Heart left ventricle (tissue), 16 donors: ENCODE results near the gene EXD3. TPM values are rescaled to one million over a fixed set of nuclear protein-coding genes. Genes with fewer than 3 reads are reported as not detected.

Source experiments
- ATAC-seq, 4 donors: fragments of 200-7000 bp; cut with Tn5 transposase; one replicate each; pipeline ENCODE4 v1.9.1; 2020 to 2022; ENCODE audit warnings: moderate library complexity in 4 of 4, mild to moderate bottlenecking in 3 of 4, moderate number of reproducible peaks in 1 of 4
- DNase-seq, 5 donors: peaks; one replicate each; pipeline ENCODE4 v3.0.0-alpha.2; 2020
- H3K27ac ChIP-seq, 12 donors: fragments of 200-600 bp; sonication (generic) in 4 of 12; one replicate each; pipeline versions ENCODE4 v1.5.0 to v1.8.0; 2016 to 2022; ENCODE audit warnings: mild to moderate bottlenecking in 2 of 12
- H3K27me3 ChIP-seq, 9 donors: fragments of 200-600 bp; sonication (generic) in 2 of 9; one replicate each; pipeline versions ENCODE4 v1.5.1 to v1.8.0; 2016 to 2022; ENCODE audit warnings: mild to moderate bottlenecking in 3 of 9
- H3K36me3 ChIP-seq, 9 donors: fragments of 200-600 bp; sonication (generic) in 2 of 9; one replicate each; pipeline versions ENCODE4 v1.5.0 to v1.8.0; 2018 to 2022; ENCODE audit warnings: mild to moderate bottlenecking in 2 of 9
- H3K4me1 ChIP-seq, 12 donors: fragments of 200-600 bp; sonication (generic) in 4 of 12; one replicate each; pipeline versions ENCODE4 v1.5.0 to v1.8.0; 2016 to 2022; ENCODE audit warnings: mild to moderate bottlenecking in 3 of 12
- H3K4me3 ChIP-seq, 12 donors: fragments of 200-600 bp; sonication (generic) in 4 of 12; one replicate each; pipeline versions ENCODE4 v1.5.0 to v1.8.0; 2017 to 2022; ENCODE audit warnings: mild to moderate bottlenecking in 9 of 12, moderate library complexity in 4 of 12
- H3K9me3 ChIP-seq, 12 donors: fragments of 200-600 bp; sonication (generic) in 4 of 12; one replicate each; pipeline versions ENCODE4 v1.5.0 to v1.8.0; 2016 to 2022; ENCODE audit warnings: mild to moderate bottlenecking in 1 of 12
- POLR2A ChIP-seq, 2 donors: fragments of 450-650 bp; IDR thresholded peaks; one replicate each; pipeline ENCODE4 v1.6.1; 2017; ENCODE audit warnings: antibody characterized with exemption in 2 of 2, mild to moderate bottlenecking in 2 of 2, moderate library complexity in 2 of 2
- WGBS, 4 donors: extraction: QIAGEN DNeasy Blood & Tissue Kit in 2 of 4; methylation state at CpG; one replicate each; pipeline versions ENCODE4 v1.1.5 to v1.1.7; 2013 to 2018; 5-methylcytosine and 5-hydroxymethylcytosine counted together
- intact Hi-C, 10 donors: fragments of 100-400 bp; cut with DNase I; formaldehyde crosslinking; loops; one replicate each; pipeline versions ENCODE4 v1.11.1 to v1.14.2; 2022
- polyA plus RNA-seq, 2 donors: library from polyadenylated mRNA; stranded (reverse); fragments of 200-250 nt; gene quantifications; one replicate each; pipeline ENCODE4 v1.2.3, GENCODE V29; 2013
- total RNA-seq, 9 donors: library from RNA; depleted of rRNA in 2 of 9; stranded (reverse); fragments of >200 nt in 2 of 9; fragmentation: NEBNext Ultra II Directional in 3 of 9; extraction: Animal tissue kit (Norgen Biotek cat#: 25700) in 3 of 9; gene quantifications; one replicate each; pipeline versions ENCODE4 v1.1.0 to v1.2.4, GENCODE V29; 2016 to 2023
- TF ChIP-seq, protein P1 (sequence below), 12 donors: fragments of 200-600 bp; sonication (generic) in 4 of 12; IDR thresholded peaks; one replicate each; pipeline versions ENCODE4 v1.5.0 to v1.8.0; 2018 to 2022; ENCODE audit warnings: antibody characterized with exemption in 12 of 12, mild to moderate bottlenecking in 5 of 12
- donor health status: ischemic (EF 13 %, LVEDD 7.1; RV severe dilation, severe dysfunction).
- donor health status: healthy with polysubstance abuse.
- donor health status: DM: no; HTN: yes; CAD: no.
- donor health status: DM: no; HTN: no; CAD: no.
- donor health status: ischemic (EF 25% LVEDD 6.9; RV normal size, moderate dysfunction).
- donor health status: ischemic (EF 25% LVEDD 5.7; RV mildly dilated, moderate dysfunction).
- donor health status: healthy.
- donor health status: DM: yes; HTN: yes; CAD: no.
- donor health status: ischemic (EF 35%, LVEDD 5.7; RV mildly dilated, moderate dysfunction).
- donor health status: nonischemic (EF 11% LVEDD 7.7; RV severe dilation, severe dysfunction).
- donor health status: DM: yes; HTN: yes; CAD: no.
- donor health status: PGD.
- donor health status: ischemic (EF 29% LVEDD 5.4; RV normal size, mild dysfunction).
- donor health status: nonischemic (EF 23%, LVEDD 6.1; RV moderate dilation, normal function).

EXD3 gene
- total and polyA plus RNA-seq, 11 donors: 4.1 to 15.2 (median 8.6) TPM

DNA sequence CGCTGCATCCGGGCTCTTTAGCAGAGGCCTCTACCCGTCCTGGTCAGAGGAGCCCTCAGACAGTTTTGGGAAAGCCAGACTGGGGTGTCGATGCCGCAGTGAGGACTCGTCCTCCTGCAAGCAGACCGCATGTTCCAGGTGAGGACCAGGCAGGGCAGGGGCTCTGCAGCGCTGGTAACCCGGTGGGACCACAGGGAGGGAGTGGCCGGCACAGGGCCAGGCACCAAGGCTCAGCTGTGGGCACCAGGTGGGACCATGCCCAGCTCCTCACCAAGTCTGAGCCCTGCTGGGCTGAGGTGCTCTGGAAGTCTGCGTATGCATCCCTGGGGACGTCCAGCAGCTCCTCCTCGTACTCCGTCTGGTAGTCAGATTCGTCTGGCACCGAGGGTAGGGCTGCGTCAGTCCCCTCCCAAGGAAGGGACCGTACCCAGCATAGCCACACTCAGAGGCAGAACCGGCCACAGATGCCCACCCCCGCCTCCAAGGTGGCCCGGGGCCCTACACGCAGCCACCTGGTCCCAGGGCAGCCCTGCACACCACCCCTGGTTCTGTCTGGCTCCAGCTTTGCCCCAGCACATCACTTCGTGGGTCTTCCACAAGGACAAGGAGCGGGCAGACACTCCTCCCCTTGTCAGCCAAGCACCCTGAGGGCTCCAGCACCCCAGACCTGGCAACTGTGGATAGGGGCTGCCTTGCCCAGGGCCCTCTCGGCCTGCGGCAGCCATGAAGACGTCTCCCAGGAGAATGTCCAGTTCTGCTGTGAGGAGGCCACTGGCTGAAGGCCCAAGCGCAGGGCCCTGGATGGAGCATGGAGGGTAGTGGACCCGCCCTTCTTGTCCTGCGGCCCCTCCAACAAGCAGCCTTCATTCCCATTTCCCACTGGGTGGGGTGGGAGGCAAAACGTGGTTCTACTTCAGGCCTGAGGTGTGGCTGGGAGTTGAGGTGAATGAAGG, 37.7 kb upstream of the EXD3 start:
- peaks cover 0 to 16% (median 3%) of the 10 kb centered on the region in 9 donors for H3K36me3 ChIP-seq
- intact Hi-C loops: loop anchor here in 1 of 10 donors (10.0 kb wide), 1 partner anchor 56 kb away; no protein-coding TSS in a partner anchor
- 84 to 95% (median 92%) methylated on average over 17 to 31 of the region's 31 CpGs for WGBS, 4 donors
- ATAC-seq: no peak
- TF ChIP-seq, protein P1, sequence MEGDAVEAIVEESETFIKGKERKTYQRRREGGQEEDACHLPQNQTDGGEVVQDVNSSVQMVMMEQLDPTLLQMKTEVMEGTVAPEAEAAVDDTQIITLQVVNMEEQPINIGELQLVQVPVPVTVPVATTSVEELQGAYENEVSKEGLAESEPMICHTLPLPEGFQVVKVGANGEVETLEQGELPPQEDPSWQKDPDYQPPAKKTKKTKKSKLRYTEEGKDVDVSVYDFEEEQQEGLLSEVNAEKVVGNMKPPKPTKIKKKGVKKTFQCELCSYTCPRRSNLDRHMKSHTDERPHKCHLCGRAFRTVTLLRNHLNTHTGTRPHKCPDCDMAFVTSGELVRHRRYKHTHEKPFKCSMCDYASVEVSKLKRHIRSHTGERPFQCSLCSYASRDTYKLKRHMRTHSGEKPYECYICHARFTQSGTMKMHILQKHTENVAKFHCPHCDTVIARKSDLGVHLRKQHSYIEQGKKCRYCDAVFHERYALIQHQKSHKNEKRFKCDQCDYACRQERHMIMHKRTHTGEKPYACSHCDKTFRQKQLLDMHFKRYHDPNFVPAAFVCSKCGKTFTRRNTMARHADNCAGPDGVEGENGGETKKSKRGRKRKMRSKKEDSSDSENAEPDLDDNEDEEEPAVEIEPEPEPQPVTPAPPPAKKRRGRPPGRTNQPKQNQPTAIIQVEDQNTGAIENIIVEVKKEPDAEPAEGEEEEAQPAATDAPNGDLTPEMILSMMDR (IDR thresholded peaks at IDR 0.05): no peak
- no peak for TF ChIP-seq POLR2A (IDR thresholded peaks at IDR 0.05)
- H3K9me3 ChIP-seq: no peaks in the 10 kb centered on the region
- peak in 3 of 5 donors; percentile 22 to 61 (median 32) for DNase-seq
- H3K4me1 ChIP-seq: peaks cover 3 to 39% (median 14%) of the 10 kb centered on the region in 12 donors
- H3K27me3 ChIP-seq: peaks cover 0 to 7% (median 0%) of the 10 kb centered on the region in 9 donors
- H3K4me3 ChIP-seq: no peak overlapping the region
- H3K27ac ChIP-seq: no peak overlapping the region

DNA sequence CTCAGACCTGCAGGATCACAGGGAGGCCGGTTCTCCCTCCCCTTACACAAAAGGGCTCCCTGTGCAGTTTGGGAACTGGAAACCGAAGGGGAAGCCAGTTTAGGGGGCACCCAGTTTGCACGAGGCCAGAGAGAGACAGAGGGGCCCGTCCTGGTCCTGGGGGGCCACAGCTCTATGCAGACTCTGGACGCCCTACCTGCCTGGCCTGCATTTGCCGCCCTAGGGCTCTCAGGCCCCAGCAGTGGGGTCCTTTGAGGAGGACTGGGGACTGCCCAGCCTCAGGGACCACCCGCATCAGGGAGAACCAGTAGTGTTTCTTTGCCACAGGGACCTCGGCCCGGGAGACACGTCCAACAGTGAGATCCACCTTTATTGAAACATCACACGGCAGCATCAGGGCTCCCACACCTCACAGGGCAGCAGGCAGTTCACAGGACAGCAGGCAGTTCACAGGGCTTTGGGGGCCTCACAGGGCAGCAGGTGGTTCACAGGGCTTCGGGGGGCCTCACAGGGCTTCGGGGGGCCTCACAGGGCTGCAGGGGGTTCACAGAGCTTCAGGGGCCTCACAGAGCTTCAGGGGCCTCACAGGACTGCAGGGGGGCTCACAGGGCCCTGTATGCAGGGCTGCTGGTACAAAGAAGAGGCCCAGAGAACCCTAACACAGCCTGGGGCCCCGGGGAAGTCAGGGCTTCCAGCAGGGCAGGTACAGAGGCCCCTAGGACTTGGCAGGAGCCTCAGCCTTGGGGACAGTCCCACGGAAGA, 36.8 kb upstream of the EXD3 start:
- H3K9me3 ChIP-seq: no peaks in the 10 kb centered on the region
- H3K27ac ChIP-seq: peak overlapping the region in 9 of 12 donors; percentile 59 to 83 (median 77)
- DNase-seq (peak in 2 of 5 donors; percentile 36 to 64), ATAC-seq (peak in 2 of 4 donors; percentile 3 to 6)
- WGBS, 4 donors: 53 to 58% (median 56%) methylated on average over 9 to 15 of the region's 15 CpGs
- TF ChIP-seq, protein P1 (IDR thresholded peaks at IDR 0.05): no peak
- no peak for TF ChIP-seq POLR2A (IDR thresholded peaks at IDR 0.05)
- peaks cover 3 to 45% (median 18%) of the 10 kb centered on the region in 12 donors for H3K4me1 ChIP-seq
- peaks cover 0 to 16% (median 3%) of the 10 kb centered on the region in 9 donors for H3K36me3 ChIP-seq
- peak overlapping the region in 11 of 12 donors; percentile 22 to 95 (median 68) for H3K4me3 ChIP-seq
- intact Hi-C loops: loop anchor here in 1 of 10 donors (10.0 kb wide), 1 partner anchor 55 kb away; no protein-coding TSS in a partner anchor
- peaks cover 0 to 7% (median 0%) of the 10 kb centered on the region in 9 donors for H3K27me3 ChIP-seq

DNA sequence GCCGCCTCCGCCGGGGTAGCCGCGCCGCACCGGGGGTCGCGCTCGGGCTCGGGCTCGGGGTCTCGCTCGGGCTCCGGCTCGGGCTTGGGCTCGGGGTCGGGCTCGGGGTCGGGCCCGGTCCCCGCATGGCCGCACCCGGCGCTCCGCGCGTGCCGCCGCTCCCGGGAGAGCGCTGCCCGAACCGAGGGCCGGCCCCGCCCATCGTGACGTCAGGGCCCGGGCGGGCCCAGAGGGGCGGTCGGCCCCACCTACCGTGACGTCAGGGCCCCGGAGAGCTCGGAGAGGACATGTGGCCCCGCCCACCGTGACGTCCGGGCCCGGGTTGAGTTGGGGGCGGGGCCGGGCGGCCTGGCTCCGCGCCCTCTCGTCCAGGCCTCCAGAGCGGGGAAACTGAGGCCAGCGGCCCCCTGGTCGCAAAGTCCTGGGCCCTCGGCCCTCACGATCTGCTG, 36.2 kb upstream of the EXD3 start, which contains the start of gene NSMF:
Gene NSMF, minus strand, starts transcription at position 183 of the 449 bp plus-strand sequence. CDS start 232 bp downstream, outside the sequence.
- intact Hi-C loops: no loop called here
- TF ChIP-seq POLR2A (IDR thresholded peaks at IDR 0.05): peak; percentile 52 to 55
- TF ChIP-seq, protein P1 (IDR thresholded peaks at IDR 0.05): no peak
- Histone ChIP-seq H3K27ac (peak within 1 kb of the TSS in 9 of 12 donors; percentile 59 to 83 (median 77)), H3K4me1 (peaks cover 3 to 51% (median 23%) of the 10 kb centered on the region in 12 donors), H3K27me3 (peaks cover 0 to 7% (median 0%) of the 10 kb centered on the region in 9 donors), H3K36me3 (peaks cover 0 to 16% (median 3%) of the 10 kb centered on the region in 9 donors), H3K9me3 (no peaks in the 10 kb centered on the region), H3K4me3 (peak within 1 kb of the TSS; percentile 44 to 95 (median 68))
- peak; percentile 95 to 98 (median 96) for DNase-seq
- ATAC-seq: peak; percentile 87 to 95 (median 90)
- WGBS, 4 donors: 1 to 2% (median 1%) methylated on average over 12 to 62 of the region's 62 CpGs
